ENCODE measurements around the gene SCFD1.
"Not testable (repeated sequence)": the region's sequence is repeated elsewhere in the genome, so short reads cannot be mapped to it uniquely, and the experiment has no call there.

The SCFD1 gene

DNA sequence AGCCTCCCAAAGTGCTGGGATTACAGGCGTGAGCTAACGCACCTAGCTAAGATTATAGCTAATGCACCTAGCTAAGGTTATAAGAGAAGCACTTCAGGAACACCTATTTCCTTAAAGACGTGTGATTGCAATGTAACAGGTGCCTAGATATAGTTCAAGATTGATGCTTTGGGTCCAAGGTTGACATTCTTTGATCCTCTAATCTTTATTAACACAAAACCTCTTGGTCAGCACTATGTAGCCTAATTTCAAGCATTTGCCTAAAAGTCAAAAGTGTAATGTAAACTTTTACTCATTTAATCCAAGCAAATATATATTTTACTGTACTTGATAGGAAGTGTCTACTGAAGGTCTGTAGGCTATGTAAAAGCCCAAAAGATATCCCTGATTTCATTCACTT, 36.5 kb downstream of the SCFD1 start:
- no peaks in the 10 kb centered on the region for H3K9me3 ChIP-seq (ENCODE audit: control insufficient read depth, insufficient read depth, low read length)
- no peaks in the 10 kb centered on the region for H3K4me1 ChIP-seq (ENCODE audit: control insufficient read depth, insufficient read depth, low read length)
- no CpG with 5 or more reads among the region's 3 CpGs for WGBS (ENCODE audit: insufficient coverage, insufficient read length)
- H3K36me3 ChIP-seq (ENCODE audit: control insufficient read depth, insufficient read depth, low read length), result no peaks in the 10 kb centered on the region
- no peak overlapping the region for H3K27ac ChIP-seq (ENCODE audit: low read length)
- no peak for DNase-seq (ENCODE audit: low read depth, low spot score)
- no peaks in the 10 kb centered on the region for H3K27me3 ChIP-seq (ENCODE audit: control insufficient read depth, insufficient read depth, low read length)
- no peak overlapping the region for H3K4me3 ChIP-seq (ENCODE audit: low read length)

DNA sequence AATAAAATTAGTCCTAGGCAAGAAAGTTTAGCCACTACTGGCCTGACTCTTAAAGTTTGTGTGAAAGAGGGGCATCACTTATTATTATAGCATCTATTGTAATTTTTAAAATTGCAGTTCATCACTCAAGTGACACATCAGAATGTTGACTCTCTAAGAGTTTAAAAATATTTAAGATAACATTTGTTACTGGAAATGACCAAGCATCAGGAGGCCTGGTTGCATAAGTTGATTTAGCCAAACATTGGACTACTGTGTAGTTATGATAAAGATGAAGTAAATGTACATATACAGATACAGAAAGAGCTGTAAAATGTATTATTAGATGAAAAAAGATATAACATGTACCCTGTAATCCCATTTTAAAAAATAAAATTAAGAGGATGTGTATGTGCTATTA, 47.5 kb downstream of the SCFD1 start:
- Histone ChIP-seq H3K36me3 (ENCODE audit: control insufficient read depth, insufficient read depth, low read length) (no peaks in the 10 kb centered on the region), H3K4me1 (ENCODE audit: control insufficient read depth, insufficient read depth, low read length) (no peaks in the 10 kb centered on the region), H3K27ac (ENCODE audit: low read length) (no peak overlapping the region), H3K4me3 (ENCODE audit: low read length) (no peak overlapping the region), H3K27me3 (ENCODE audit: control insufficient read depth, insufficient read depth, low read length) (no peaks in the 10 kb centered on the region), H3K9me3 (ENCODE audit: control insufficient read depth, insufficient read depth, low read length) (no peaks in the 10 kb centered on the region)
- DNase-seq (ENCODE audit: low read depth, low spot score), result no peak

DNA sequence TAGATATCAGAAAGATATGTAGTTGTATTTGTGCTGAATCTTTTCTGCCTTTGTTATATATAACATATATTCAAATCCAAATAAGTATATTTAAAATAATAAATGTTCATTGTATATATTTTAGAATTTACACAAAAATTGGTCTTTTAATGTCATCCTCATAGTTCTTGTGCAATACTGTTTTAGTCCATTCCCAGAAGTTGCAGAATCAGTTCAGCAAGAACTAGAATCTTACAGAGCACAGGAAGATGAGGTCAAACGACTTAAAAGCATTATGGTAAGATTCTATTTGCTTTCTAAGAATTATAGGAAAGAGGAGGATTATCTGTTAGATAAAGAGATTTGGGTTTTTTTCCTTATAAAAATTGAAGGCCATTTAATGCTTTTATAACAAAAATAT, 51.0 kb downstream of the SCFD1 start:
- Histone ChIP-seq H3K4me1 (ENCODE audit: control insufficient read depth, insufficient read depth, low read length) (no peaks in the 10 kb centered on the region), H3K27me3 (ENCODE audit: control insufficient read depth, insufficient read depth, low read length) (no peaks in the 10 kb centered on the region), H3K4me3 (ENCODE audit: low read length) (no peak overlapping the region), H3K36me3 (ENCODE audit: control insufficient read depth, insufficient read depth, low read length) (no peaks in the 10 kb centered on the region), H3K27ac (ENCODE audit: low read length) (no peak overlapping the region), H3K9me3 (ENCODE audit: control insufficient read depth, insufficient read depth, low read length) (no peaks in the 10 kb centered on the region)
- DNase-seq (ENCODE audit: low read depth, low spot score), result no peak
- WGBS (ENCODE audit: insufficient coverage, insufficient read length), result no CpG with 5 or more reads among the region's 1 CpG

DNA sequence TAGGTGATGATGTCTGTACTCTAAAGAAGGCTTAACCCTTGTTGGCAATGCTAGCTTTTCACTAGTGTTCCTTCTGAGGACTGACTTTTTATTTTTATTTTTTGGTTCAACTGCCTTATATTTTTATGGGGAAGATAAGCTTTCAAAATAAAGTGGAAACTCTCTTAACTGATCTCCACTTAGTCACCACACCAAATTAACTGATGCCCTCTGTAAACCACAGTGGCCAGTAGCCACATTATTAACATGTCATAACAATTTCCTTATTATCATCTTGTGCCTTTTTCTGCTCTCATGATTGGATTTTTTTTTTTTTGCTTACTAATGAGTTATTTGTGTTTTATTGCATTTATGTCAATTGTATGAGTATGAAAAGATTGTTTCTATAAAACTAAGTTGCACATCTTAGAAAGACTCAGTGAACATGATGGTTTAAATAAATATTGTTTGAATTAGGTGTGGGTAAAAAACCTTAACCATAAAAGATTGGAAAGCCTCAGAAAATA, 56.9 kb downstream of the SCFD1 start:
- Histone ChIP-seq H3K4me1 (ENCODE audit: control insufficient read depth, insufficient read depth, low read length) (no peaks in the 10 kb centered on the region), H3K36me3 (ENCODE audit: control insufficient read depth, insufficient read depth, low read length) (no peaks in the 10 kb centered on the region), H3K9me3 (ENCODE audit: control insufficient read depth, insufficient read depth, low read length) (no peaks in the 10 kb centered on the region), H3K27me3 (ENCODE audit: control insufficient read depth, insufficient read depth, low read length) (no peaks in the 10 kb centered on the region), H3K4me3 (ENCODE audit: low read length) (no peak overlapping the region), H3K27ac (ENCODE audit: low read length) (no peak overlapping the region)
- no peak for DNase-seq (ENCODE audit: low read depth, low spot score)

DNA sequence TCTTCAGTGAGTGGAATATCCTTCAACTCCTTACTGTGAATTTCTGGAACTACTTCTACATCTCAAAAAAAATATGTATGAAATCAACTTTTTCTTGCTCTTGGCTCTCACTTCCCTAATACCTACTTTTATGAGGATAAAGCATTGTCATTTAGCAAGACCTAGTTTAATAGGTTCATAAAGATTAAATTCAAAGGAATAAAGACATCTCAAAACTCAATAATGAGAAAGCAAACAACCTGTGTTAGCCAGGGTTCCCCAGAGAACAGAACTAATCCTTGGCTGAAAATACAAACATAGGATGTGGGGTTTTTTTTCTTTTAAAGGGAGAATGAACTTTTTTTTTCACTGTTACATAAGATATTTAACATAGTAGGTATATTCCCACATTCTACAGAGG, 57.9 kb downstream of the SCFD1 start:
- Histone ChIP-seq H3K36me3 (ENCODE audit: control insufficient read depth, insufficient read depth, low read length) (no peaks in the 10 kb centered on the region), H3K4me3 (ENCODE audit: low read length) (no peak overlapping the region), H3K9me3 (ENCODE audit: control insufficient read depth, insufficient read depth, low read length) (no peaks in the 10 kb centered on the region), H3K4me1 (ENCODE audit: control insufficient read depth, insufficient read depth, low read length) (no peaks in the 10 kb centered on the region), H3K27me3 (ENCODE audit: control insufficient read depth, insufficient read depth, low read length) (no peaks in the 10 kb centered on the region), H3K27ac (ENCODE audit: low read length) (no peak overlapping the region)
- no peak for DNase-seq (ENCODE audit: low read depth, low spot score)

DNA sequence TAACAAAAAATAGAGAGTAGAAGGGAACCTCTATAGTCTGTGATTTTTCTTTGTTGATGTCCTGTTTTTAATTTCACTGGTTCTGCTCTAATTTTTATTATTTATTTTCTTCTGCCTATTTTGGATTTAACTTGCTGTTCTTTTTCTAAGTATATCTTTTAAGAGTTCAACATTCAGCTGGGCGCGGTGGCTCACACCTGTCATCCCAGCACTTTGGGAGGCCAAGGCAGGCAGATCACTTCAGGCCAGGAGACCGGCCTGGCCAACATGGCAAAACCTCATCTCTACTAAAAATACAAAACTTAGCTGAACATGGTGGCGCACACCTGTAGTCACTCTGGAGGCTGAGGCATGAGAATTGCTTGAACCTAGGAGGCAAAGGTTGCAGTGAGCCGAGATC, 58.7 kb downstream of the SCFD1 start:
- no CpG with 5 or more reads among the region's 5 CpGs for WGBS (ENCODE audit: insufficient coverage, insufficient read length)
- not testable (repeated sequence) for DNase-seq (ENCODE audit: low read depth, low spot score)

DNA sequence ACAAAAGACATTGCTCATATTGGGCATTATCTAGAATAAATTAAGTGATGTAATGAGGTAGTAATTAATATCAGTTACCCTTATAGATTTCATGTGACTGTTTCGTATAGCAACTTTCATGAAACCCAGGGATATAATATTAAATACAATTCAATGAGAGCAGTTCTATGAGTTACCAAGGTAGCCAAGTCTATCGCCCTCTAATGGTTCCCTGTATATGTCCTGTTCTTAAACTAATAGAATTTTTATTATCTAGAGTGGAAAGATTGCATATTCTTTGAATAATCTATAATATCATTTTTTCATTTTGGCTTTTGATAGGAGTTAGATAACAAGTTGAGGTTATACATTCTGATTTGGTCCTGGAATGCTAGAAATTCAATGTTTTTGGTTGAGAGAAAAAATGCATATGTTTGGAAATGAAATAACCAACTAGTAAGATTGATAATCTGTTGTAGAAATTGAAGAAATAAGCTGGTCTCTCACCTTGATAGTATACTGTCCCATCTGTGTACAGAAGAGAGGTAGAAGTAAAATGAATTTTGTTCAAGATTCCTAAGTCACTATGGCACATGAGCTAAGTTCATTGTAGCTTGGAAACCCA, 59.7 kb downstream of the SCFD1 start:
- no CpG with 5 or more reads among the region's 2 CpGs for WGBS (ENCODE audit: insufficient coverage, insufficient read length)
- H3K9me3 ChIP-seq (ENCODE audit: control insufficient read depth, insufficient read depth, low read length), result no peaks in the 10 kb centered on the region
- H3K36me3 ChIP-seq (ENCODE audit: control insufficient read depth, insufficient read depth, low read length), result no peaks in the 10 kb centered on the region
- H3K4me1 ChIP-seq (ENCODE audit: control insufficient read depth, insufficient read depth, low read length), result no peaks in the 10 kb centered on the region
- H3K27me3 ChIP-seq (ENCODE audit: control insufficient read depth, insufficient read depth, low read length), result no peaks in the 10 kb centered on the region
- no peak overlapping the region for H3K27ac ChIP-seq (ENCODE audit: low read length)
- H3K4me3 ChIP-seq (ENCODE audit: low read length), result no peak overlapping the region
- no peak for DNase-seq (ENCODE audit: low read depth, low spot score)

More for the DNA sequence above, 58.7 kb downstream of the SCFD1 start:
- H3K9me3 ChIP-seq (ENCODE audit: control insufficient read depth, insufficient read depth, low read length); H3K36me3 ChIP-seq (ENCODE audit: control insufficient read depth, insufficient read depth, low read length); H3K27ac ChIP-seq (ENCODE audit: low read length); H3K27me3 ChIP-seq (ENCODE audit: control insufficient read depth, insufficient read depth, low read length); H3K4me3 ChIP-seq (ENCODE audit: low read length); H3K4me1 ChIP-seq (ENCODE audit: control insufficient read depth, insufficient read depth, low read length): not testable (repeated sequence)

DNA sequence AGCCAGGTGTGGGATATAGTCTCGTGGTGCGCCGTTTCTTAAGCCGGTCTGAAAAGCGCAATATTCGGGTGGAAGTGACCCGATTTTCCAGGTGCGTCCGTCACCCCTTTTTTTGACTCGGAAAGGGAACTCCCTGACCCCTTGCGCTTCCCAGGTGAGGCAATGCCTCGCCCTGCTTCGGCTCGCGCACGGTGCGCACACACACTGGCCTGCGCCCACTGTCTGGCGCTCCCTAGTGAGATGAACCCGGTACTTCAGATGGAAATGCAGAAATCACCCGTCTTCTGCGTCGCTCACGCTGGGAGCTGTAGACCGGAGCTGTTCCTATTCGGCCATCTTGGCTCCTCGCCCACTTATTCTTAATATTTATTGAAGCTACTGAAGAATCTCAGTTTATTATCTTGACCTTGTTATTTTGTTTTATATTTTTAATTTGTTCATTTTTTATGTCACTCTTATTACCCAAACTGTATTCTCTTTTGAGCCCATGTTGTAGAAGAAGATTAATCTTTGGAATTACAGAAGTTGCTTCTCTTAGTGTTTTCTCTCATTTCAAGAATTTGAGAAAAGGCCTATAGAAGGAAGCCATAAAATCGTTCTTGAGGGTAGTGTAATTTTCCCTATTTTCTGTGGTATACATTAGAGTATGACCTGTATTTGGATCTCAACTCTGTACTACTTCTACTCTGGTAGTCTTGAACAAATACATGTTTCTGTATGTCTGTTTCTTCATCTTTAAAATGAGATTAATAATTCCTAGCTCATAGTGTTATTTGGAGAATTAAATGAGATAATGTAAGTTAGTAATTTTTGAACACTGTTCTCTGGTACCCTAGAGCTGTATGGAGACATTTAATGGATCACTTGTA, 68.6 kb downstream of the SCFD1 start:
- WGBS (ENCODE audit: insufficient coverage, insufficient read length), result no CpG with 5 or more reads among the region's 28 CpGs
- H3K9me3 ChIP-seq (ENCODE audit: control insufficient read depth, insufficient read depth, low read length); H3K36me3 ChIP-seq (ENCODE audit: control insufficient read depth, insufficient read depth, low read length); DNase-seq (ENCODE audit: low read depth, low spot score); H3K27me3 ChIP-seq (ENCODE audit: control insufficient read depth, insufficient read depth, low read length); H3K4me1 ChIP-seq (ENCODE audit: control insufficient read depth, insufficient read depth, low read length); H3K27ac ChIP-seq (ENCODE audit: low read length): not testable (repeated sequence)
- H3K4me3 ChIP-seq (ENCODE audit: low read length), result peak overlapping the region; percentile 43; the same call in 1 of the 2 replicates

DNA sequence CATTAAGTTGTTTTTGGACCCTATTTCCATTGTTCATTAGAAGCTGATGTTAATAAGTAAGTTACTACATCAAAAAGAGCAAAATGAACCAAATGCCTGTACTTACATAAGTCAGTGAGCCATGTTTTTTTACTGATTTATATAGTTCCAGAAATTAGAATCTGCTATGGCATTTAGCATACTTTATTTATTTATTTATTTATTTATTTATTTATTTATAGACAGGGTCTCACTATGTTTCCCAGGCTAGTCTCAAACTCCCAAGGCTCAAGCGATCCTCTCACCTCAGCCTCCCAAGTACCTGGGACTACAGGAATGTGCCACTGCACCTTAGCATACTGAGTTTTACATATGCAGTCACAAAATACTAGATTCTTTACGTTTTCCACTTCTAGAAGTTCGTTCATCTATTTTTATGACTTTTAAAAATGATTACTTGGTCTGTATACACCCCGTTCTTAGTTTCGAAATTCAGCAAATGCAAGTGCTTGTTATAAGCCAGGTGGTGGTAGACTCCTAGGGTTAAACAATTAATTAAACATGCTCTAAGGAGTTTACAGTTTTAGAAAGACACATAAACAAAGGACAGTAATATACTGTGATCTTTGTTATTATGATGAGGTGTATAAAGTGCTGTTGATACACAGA, 69.8 kb downstream of the SCFD1 start:
- no peak for DNase-seq (ENCODE audit: low read depth, low spot score)
- Histone ChIP-seq H3K36me3 (ENCODE audit: control insufficient read depth, insufficient read depth, low read length) (no peaks in the 10 kb centered on the region), H3K27ac (ENCODE audit: low read length) (no peak overlapping the region), H3K4me3 (ENCODE audit: low read length) (no peak overlapping the region), H3K9me3 (ENCODE audit: control insufficient read depth, insufficient read depth, low read length) (no peaks in the 10 kb centered on the region), H3K27me3 (ENCODE audit: control insufficient read depth, insufficient read depth, low read length) (no peaks in the 10 kb centered on the region), H3K4me1 (ENCODE audit: control insufficient read depth, insufficient read depth, low read length) (no peaks in the 10 kb centered on the region)
- no CpG with 5 or more reads among the region's 5 CpGs for WGBS (ENCODE audit: insufficient coverage, insufficient read length)

DNA sequence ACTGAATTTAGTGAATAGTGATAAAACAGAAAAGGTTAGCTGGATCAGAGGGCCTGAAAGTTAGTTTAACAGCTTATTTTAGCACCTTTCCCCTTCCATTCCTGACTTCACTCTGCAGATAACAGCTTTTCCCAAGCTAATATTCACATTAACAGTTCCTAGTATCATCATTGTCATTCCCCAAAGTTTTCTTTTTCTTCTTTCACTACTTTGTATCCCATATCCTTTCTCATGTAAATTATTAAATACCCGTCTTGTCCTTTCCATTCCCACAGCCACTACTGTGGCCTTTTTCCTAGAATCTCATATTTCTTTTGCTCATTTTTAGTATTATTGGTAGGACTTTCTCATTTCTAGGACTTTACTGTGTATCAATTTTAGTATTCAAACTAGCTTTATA, 70.5 kb downstream of the SCFD1 start:
- H3K4me1 ChIP-seq (ENCODE audit: control insufficient read depth, insufficient read depth, low read length), result no peaks in the 10 kb centered on the region
- DNase-seq (ENCODE audit: low read depth, low spot score), result no peak
- H3K9me3 ChIP-seq (ENCODE audit: control insufficient read depth, insufficient read depth, low read length), result no peaks in the 10 kb centered on the region
- no peaks in the 10 kb centered on the region for H3K27me3 ChIP-seq (ENCODE audit: control insufficient read depth, insufficient read depth, low read length)
- H3K27ac ChIP-seq (ENCODE audit: low read length), result no peak overlapping the region
- H3K4me3 ChIP-seq (ENCODE audit: low read length), result no peak overlapping the region
- WGBS (ENCODE audit: insufficient coverage, insufficient read length), result no CpG with 5 or more reads among the region's 1 CpG
- no peaks in the 10 kb centered on the region for H3K36me3 ChIP-seq (ENCODE audit: control insufficient read depth, insufficient read depth, low read length)

All from iPS DF 6.9 (cell line).